H9 (cell line): ENCODE measurements around the gene BEGAIN. TPM values are rescaled to one million over a fixed set of nuclear protein-coding genes. Genes with fewer than 3 reads are reported as not detected.

ENCODE experiments used
- DNase-seq: peaks from one replicate; pipeline ENCODE4 v3.0.0-alpha.2; 2017
- H2AFZ ChIP-seq: one replicate; pipeline ENCODE4 v1.6.1; 2013; ENCODE audit warnings: mild to moderate bottlenecking, low read length, control low read depth, moderate library complexity
- H2AK5ac ChIP-seq: 2 replicates; pipeline ENCODE4 v1.6.1; 2013; ENCODE audit warnings: low read length, control low read depth, mixed read lengths; ENCODE audit not compliant: insufficient read length
- H2BK120ac ChIP-seq: one replicate; pipeline ENCODE4 v1.6.1; 2013; ENCODE audit warnings: low read depth, mild to moderate bottlenecking, low read length, control low read depth, inconsistent platforms; ENCODE audit not compliant: poor library complexity, severe bottlenecking
- H2BK12ac ChIP-seq: 2 replicates; pipeline ENCODE4 v1.6.1; 2013; ENCODE audit warnings: low read length, control low read depth, mixed read lengths, low read depth; ENCODE audit not compliant: insufficient read length
- H2BK15ac ChIP-seq: 2 replicates; pipeline ENCODE4 v1.6.1; 2013; ENCODE audit warnings: low read depth, low read length, control low read depth
- H2BK20ac ChIP-seq: one replicate; pipeline ENCODE4 v1.6.1; 2013; ENCODE audit warnings: low read depth, mild to moderate bottlenecking, low read length, control low read depth, inconsistent platforms; ENCODE audit not compliant: poor library complexity, severe bottlenecking
- H2BK5ac ChIP-seq: 2 replicates; pipeline ENCODE4 v1.6.1; 2013; ENCODE audit warnings: low read length, control low read depth, mixed read lengths; ENCODE audit not compliant: insufficient read length
- H3K14ac ChIP-seq: 2 replicates; pipeline ENCODE4 v1.6.1; 2013; ENCODE audit warnings: low read length, control low read depth; ENCODE audit not compliant: insufficient read depth
- H3K18ac ChIP-seq: 2 replicates; pipeline ENCODE4 v1.6.1; 2013; ENCODE audit warnings: low read depth, mild to moderate bottlenecking, mixed read lengths, low read length, control low read depth; ENCODE audit not compliant: insufficient read length
- H3K23ac ChIP-seq: 2 replicates; pipeline ENCODE4 v1.6.1; 2013; ENCODE audit warnings: low read length, control low read depth, mixed read lengths, low read depth; ENCODE audit not compliant: insufficient read length
- H3K23me2 ChIP-seq: 2 replicates; pipeline ENCODE4 v1.6.1; 2013; ENCODE audit warnings: low read depth, mild to moderate bottlenecking, mixed read lengths, low read length, control low read depth; ENCODE audit not compliant: insufficient read length, poor library complexity, severe bottlenecking
- H3K27ac ChIP-seq: 2 replicates; pipeline ENCODE4 v1.5.1; 2013; ENCODE audit warnings: low read length, control low read depth, mixed read lengths, low read depth; ENCODE audit not compliant: insufficient read length
- H3K27me3 ChIP-seq: 2 replicates; pipeline ENCODE4 v1.6.1; 2013; ENCODE audit warnings: low read length, control low read depth, inconsistent platforms; ENCODE audit not compliant: insufficient read depth
- H3K4ac ChIP-seq: 2 replicates; pipeline ENCODE4 v1.6.1; 2013; ENCODE audit warnings: low read depth, mild to moderate bottlenecking, control low read depth, inconsistent platforms, low read length, moderate library complexity
- H3K4me1 ChIP-seq: 2 replicates; pipeline ENCODE4 v1.6.1; 2013; ENCODE audit warnings: low read length, control low read depth, inconsistent platforms; ENCODE audit not compliant: insufficient read depth
- H3K4me2 ChIP-seq: 2 replicates; pipeline ENCODE4 v1.6.1; 2013; ENCODE audit warnings: low read length, control low read depth, mixed read lengths; ENCODE audit not compliant: insufficient read length, insufficient read depth
- H3K56ac ChIP-seq: 2 replicates; pipeline ENCODE4 v1.6.1; 2013; ENCODE audit warnings: low read depth, mild to moderate bottlenecking, mixed read lengths, low read length, control low read depth; ENCODE audit not compliant: insufficient read length
- H3K79me1 ChIP-seq: 2 replicates; pipeline ENCODE4 v1.6.1; 2013; ENCODE audit warnings: low read depth, mild to moderate bottlenecking, moderate library complexity, low read length, control low read depth, inconsistent platforms; ENCODE audit not compliant: insufficient read depth, poor library complexity, severe bottlenecking
- H3K79me2 ChIP-seq: 2 replicates; pipeline ENCODE4 v1.6.1; 2013; ENCODE audit warnings: low read length, control low read depth, inconsistent platforms; ENCODE audit not compliant: insufficient read depth
- H3K9ac ChIP-seq: 2 replicates; pipeline ENCODE4 v1.6.1; 2013; ENCODE audit warnings: low read length, control low read depth, mixed read lengths; ENCODE audit not compliant: insufficient read length; ENCODE audit errors: extremely low read depth
- H3K9me3 ChIP-seq: one replicate; pipeline ENCODE4 v1.6.1; 2013; ENCODE audit warnings: low read depth, low read length, inconsistent platforms; ENCODE audit not compliant: control insufficient read depth
- H3T11ph ChIP-seq: one replicate; pipeline ENCODE4 v1.6.1; 2013; ENCODE audit warnings: mild to moderate bottlenecking, low read length, control low read depth, inconsistent platforms
- H4K20me1 ChIP-seq: one replicate; pipeline ENCODE4 v1.6.1; 2013; ENCODE audit not compliant: control insufficient read depth, insufficient read length, insufficient read depth
- H4K5ac ChIP-seq: 2 replicates; pipeline ENCODE4 v1.6.1; 2013; ENCODE audit warnings: low read depth, mild to moderate bottlenecking, mixed read lengths, low read length, control low read depth; ENCODE audit not compliant: insufficient read length
- H4K8ac ChIP-seq: replicated peaks from 2 replicates; pipeline ENCODE4 v1.6.1; 2013; ENCODE audit warnings: low read length, control low read depth, mixed read lengths, low read depth; ENCODE audit not compliant: insufficient read length
- H4K91ac ChIP-seq: 2 replicates; pipeline ENCODE4 v1.6.1; 2013; ENCODE audit warnings: low read depth, mild to moderate bottlenecking, moderate library complexity, mixed read lengths, low read length, control low read depth; ENCODE audit not compliant: insufficient read length
- H3K27ac Mint-ChIP-seq, 3 experiments: 2 replicates in 2 of 3; 3 replicates in 1 of 3; pipeline ENCODE4 v1.8.0; 2020 to 2021; ENCODE audit warnings: mixed read lengths in 3 of 3, mild to moderate bottlenecking in 1 of 3, moderate library complexity in 1 of 3
- H3K27me3 Mint-ChIP-seq: 2 replicates; pipeline ENCODE4 v1.8.0; 2021; ENCODE audit warnings: low read depth, mild to moderate bottlenecking, moderate library complexity, mixed read lengths
- H3K36me3 Mint-ChIP-seq, 3 experiments: 2 replicates in 2 of 3; 3 replicates in 1 of 3; pipeline ENCODE4 v1.8.0; 2020 to 2021; ENCODE audit warnings: low read depth in 3 of 3, mixed read lengths in 3 of 3; ENCODE audit not compliant: insufficient read depth in 1 of 3
- H3K4me1 Mint-ChIP-seq, 2 experiments: 2 replicates each; pipeline ENCODE4 v1.8.0; 2020; ENCODE audit warnings: mixed read lengths in 2 of 2
- H3K4me3 Mint-ChIP-seq, 2 experiments: 2 replicates in 1 of 2; 3 replicates in 1 of 2; pipeline ENCODE4 v1.8.0; 2020 to 2021; ENCODE audit warnings: mild to moderate bottlenecking in 2 of 2, mixed read lengths in 2 of 2, moderate library complexity in 1 of 2
- H3K9me3 Mint-ChIP-seq, 2 experiments: 2 replicates in 1 of 2; 3 replicates in 1 of 2; pipeline ENCODE4 v1.8.0; 2020; ENCODE audit warnings: mild to moderate bottlenecking in 2 of 2, mixed read lengths in 2 of 2, moderate library complexity in 1 of 2
- WGBS: extraction: QIAGEN DNeasy Blood & Tissue Kit; methylation state at CpG from one replicate; pipeline ENCODE4 v1.1.7; 2013; ENCODE audit warnings: missing lambda C conversion rate, low lambda C conversion rate, mixed read lengths; ENCODE audit not compliant: insufficient read length; ENCODE audit errors: extremely low coverage; 5-methylcytosine and 5-hydroxymethylcytosine counted together
- total RNA-seq: library from RNA; stranded (reverse); gene quantifications from 2 replicates; pipeline ENCODE4 v1.2.1, GENCODE V29; 2021
- TF ChIP-seq, protein P1 (sequence below): fragments of 200-600 bp; sonication (generic); conservative IDR thresholded peaks from 3 replicates; pipeline ENCODE4 v1.8.0; 2021; ENCODE audit warnings: antibody characterized with exemption, mild to moderate bottlenecking

BEGAIN gene
- total RNA-seq, 1 experiment from 2014 or later: 2.6 TPM

- no peak overlapping the region for H2AK5ac ChIP-seq
- H3K4ac ChIP-seq: no peak overlapping the region
- H2BK12ac ChIP-seq: no peak overlapping the region
- TF ChIP-seq, protein P1, sequence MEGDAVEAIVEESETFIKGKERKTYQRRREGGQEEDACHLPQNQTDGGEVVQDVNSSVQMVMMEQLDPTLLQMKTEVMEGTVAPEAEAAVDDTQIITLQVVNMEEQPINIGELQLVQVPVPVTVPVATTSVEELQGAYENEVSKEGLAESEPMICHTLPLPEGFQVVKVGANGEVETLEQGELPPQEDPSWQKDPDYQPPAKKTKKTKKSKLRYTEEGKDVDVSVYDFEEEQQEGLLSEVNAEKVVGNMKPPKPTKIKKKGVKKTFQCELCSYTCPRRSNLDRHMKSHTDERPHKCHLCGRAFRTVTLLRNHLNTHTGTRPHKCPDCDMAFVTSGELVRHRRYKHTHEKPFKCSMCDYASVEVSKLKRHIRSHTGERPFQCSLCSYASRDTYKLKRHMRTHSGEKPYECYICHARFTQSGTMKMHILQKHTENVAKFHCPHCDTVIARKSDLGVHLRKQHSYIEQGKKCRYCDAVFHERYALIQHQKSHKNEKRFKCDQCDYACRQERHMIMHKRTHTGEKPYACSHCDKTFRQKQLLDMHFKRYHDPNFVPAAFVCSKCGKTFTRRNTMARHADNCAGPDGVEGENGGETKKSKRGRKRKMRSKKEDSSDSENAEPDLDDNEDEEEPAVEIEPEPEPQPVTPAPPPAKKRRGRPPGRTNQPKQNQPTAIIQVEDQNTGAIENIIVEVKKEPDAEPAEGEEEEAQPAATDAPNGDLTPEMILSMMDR: no peak
- H3T11ph ChIP-seq: no peak overlapping the region
- H2AFZ ChIP-seq: no peak overlapping the region
- WGBS: no CpG with 5 or more reads among the region's 8 CpGs
- no peaks in the 10 kb centered on the region for H3K79me2 ChIP-seq
- no peak overlapping the region for H3K18ac ChIP-seq
- no peak for DNase-seq
- H4K5ac ChIP-seq: no peak overlapping the region
- no peaks in the 10 kb centered on the region for H3K9me3 ChIP-seq
- no peak overlapping the region for H3K9ac ChIP-seq
- Mint-ChIP-seq H3K36me3 (no peaks in the 10 kb centered on the region), H3K9me3 (no peaks in the 10 kb centered on the region), H3K27ac (no peak overlapping the region; a peak in 1 of 7 replicates), H3K27me3 (no peaks in the 10 kb centered on the region), H3K4me3 (no peak overlapping the region), H3K4me1 (peaks cover 8 to 9% of the 10 kb centered on the region in 2 experiments; a peak in 3 of 4 replicates)
- no peak overlapping the region for H2BK120ac ChIP-seq
- H3K27ac ChIP-seq: no peak overlapping the region
- no peak overlapping the region for H3K56ac ChIP-seq
- no peak overlapping the region for H2BK5ac ChIP-seq
- no peak overlapping the region for H3K14ac ChIP-seq
- H3K27me3 ChIP-seq: no peaks in the 10 kb centered on the region
- H4K8ac ChIP-seq: no peak overlapping the region
- no peak overlapping the region for H4K91ac ChIP-seq
- no peaks in the 10 kb centered on the region for H3K23me2 ChIP-seq
- H3K79me1 ChIP-seq: no peaks in the 10 kb centered on the region
- no peak overlapping the region for H3K4me2 ChIP-seq
- H4K20me1 ChIP-seq: peaks cover 3% of the 10 kb centered on the region
- H2BK15ac ChIP-seq: no peak overlapping the region
- H2BK20ac ChIP-seq: no peak overlapping the region
- no peaks in the 10 kb centered on the region for H3K4me1 ChIP-seq
- H3K23ac ChIP-seq: no peak overlapping the region
These were observed 63.4 kb downstream of the BEGAIN start for GRCh38 chr14:100523843-100524169.
